Gastroesophageal sphincter (tissue), 3 donors: Measurements from ENCODE around the gene TPD52L1.

Experiments
- CTCF ChIP-seq, 4 experiments: fragments of 200-600 bp in 2 of 4; fragments of 450-650 bp in 2 of 4; sonication (generic) in 1 of 4; IDR thresholded peaks; one replicate each; pipeline ENCODE4 v1.5.1; 2017 to 2019; ENCODE audit warnings: antibody characterized with exemption in 4 of 4, mild to moderate bottlenecking in 2 of 4, moderate library complexity in 2 of 4
- EP300 ChIP-seq: sonication (generic); formaldehyde crosslinking; IDR thresholded peaks from one replicate; pipeline ENCODE4 v1.6.1; 2017; ENCODE audit warnings: antibody characterized with exemption, mild to moderate bottlenecking
- POLR2A ChIP-seq, 2 donors: fragments of 450-650 bp; IDR thresholded peaks; one replicate each; pipeline ENCODE4 v1.6.1; 2017; ENCODE audit warnings: antibody characterized with exemption in 2 of 2, mild to moderate bottlenecking in 2 of 2, moderate library complexity in 1 of 2
- POLR2AphosphoS5 ChIP-seq: sonication (generic); formaldehyde crosslinking; IDR thresholded peaks from one replicate; pipeline ENCODE4 v1.6.1; 2017; ENCODE audit warnings: antibody characterized with exemption

- TF ChIP-seq CTCF (IDR thresholded peaks at IDR 0.05): no peak
- no peak for TF ChIP-seq POLR2A (IDR thresholded peaks at IDR 0.05)
- TF ChIP-seq EP300: no peak
- TF ChIP-seq POLR2AphosphoS5: no peak
Measured at GRCh38 chr6:125245523-125246264, 92.1 kb downstream of the TPD52L1 start.
